GM12892 (cell line): Measurements from ENCODE around the gene DTWD2.

Source experiments
- POLR2A ChIP-seq: IDR thresholded peaks from 2 replicates; pipeline ENCODE4 v1.6.1; 2011; ENCODE audit warnings: low read depth, low read length, control low read depth
- TAF1 ChIP-seq: IDR thresholded peaks from 2 replicates; pipeline ENCODE4 v1.6.1; 2011; ENCODE audit warnings: low read depth, mild to moderate bottlenecking, control low read depth, low read length, borderline replicate concordance

GRCh38 chr5:119022017-119022745 lies 33.8 kb upstream of the DTWD2 start:
- TF ChIP-seq POLR2A, result no peak
- TF ChIP-seq TAF1, result no peak
